Measurements from ENCODE around the gene ZNF414. TPM values are rescaled to one million over a fixed set of nuclear protein-coding genes. Genes with fewer than 3 reads are reported as not detected.

The ZNF414 gene
- total RNA-seq, 2 donors from 2014 or later = 8.2 to 13.5 TPM

- Histone ChIP-seq H3K4me1 (peaks cover 0 to 34% of the 10 kb centered on the region in 2 donors), H3K36me3 (peaks cover 67% of the 10 kb centered on the region), H3K27ac (no peak overlapping the region)
Observed at GRCh38 chr19:8475005-8475404, 39.0 kb downstream of the ZNF414 start.

GRCh38 chr19:8473648-8474476 lies 40.1 kb downstream of the ZNF414 start:
- no peak overlapping the region for H3K4me3 ChIP-seq
- TF ChIP-seq CTCF (IDR thresholded peaks at IDR 0.05) = no peak

More at GRCh38 chr19:8475005-8475404, 39.0 kb downstream of the ZNF414 start:
- no peak for DNase-seq (ENCODE audit: low spot score)
- Histone ChIP-seq H3K9me3 (no peaks in the 10 kb centered on the region), H3K4me3 (no peak overlapping the region), H3K27me3 (no peaks in the 10 kb centered on the region)
- no peak for TF ChIP-seq CTCF (IDR thresholded peaks at IDR 0.05)

GRCh38 chr19:8469613-8470368 lies 44.2 kb downstream of the ZNF414 start:
- no peak for TF ChIP-seq CTCF (IDR thresholded peaks at IDR 0.05)
- H3K36me3 ChIP-seq = peaks cover 97% of the 10 kb centered on the region
- peaks cover 0 to 7% of the 10 kb centered on the region in 2 donors for H3K4me1 ChIP-seq
- no peak overlapping the region for H3K27ac ChIP-seq
- no peak for DNase-seq (ENCODE audit: low spot score)
- H3K4me3 ChIP-seq = no peak overlapping the region
- H3K27me3 ChIP-seq = no peaks in the 10 kb centered on the region
- no peaks in the 10 kb centered on the region for H3K9me3 ChIP-seq

More at GRCh38 chr19:8473648-8474476, 40.1 kb downstream of the ZNF414 start:
- no peak for DNase-seq (ENCODE audit: low spot score)
- Histone ChIP-seq H3K4me1 (peaks cover 0 to 30% of the 10 kb centered on the region in 2 donors), H3K27ac (no peak overlapping the region), H3K9me3 (no peaks in the 10 kb centered on the region), H3K36me3 (peaks cover 78% of the 10 kb centered on the region), H3K27me3 (no peaks in the 10 kb centered on the region)

- no peak overlapping the region for H3K4me3 ChIP-seq
- no peaks in the 10 kb centered on the region for H3K9me3 ChIP-seq
- TF ChIP-seq CTCF (IDR thresholded peaks at IDR 0.05) = no peak
- DNase-seq (ENCODE audit: low spot score) = no peak
- H3K4me1 ChIP-seq = peaks cover 0 to 7% of the 10 kb centered on the region in 2 donors
- no peaks in the 10 kb centered on the region for H3K27me3 ChIP-seq
- peaks cover 97% of the 10 kb centered on the region for H3K36me3 ChIP-seq
- no peak overlapping the region for H3K27ac ChIP-seq
Observed at GRCh38 chr19:8468761-8469373, 45.1 kb downstream of the ZNF414 start.

- H3K9me3 ChIP-seq = no peaks in the 10 kb centered on the region
- TF ChIP-seq CTCF (IDR thresholded peaks at IDR 0.05) = no peak
- H3K4me1 ChIP-seq = peaks cover 0 to 7% of the 10 kb centered on the region in 2 donors
- peaks cover 96% of the 10 kb centered on the region for H3K36me3 ChIP-seq
- H3K27me3 ChIP-seq = no peaks in the 10 kb centered on the region
- H3K4me3 ChIP-seq = no peak overlapping the region
- no peak overlapping the region for H3K27ac ChIP-seq
- DNase-seq (ENCODE audit: low spot score) = no peak
Observed at GRCh38 chr19:8468124-8468523, 45.8 kb downstream of the ZNF414 start.

All from right atrium auricular region (tissue), 2 donors.